Measurements from ENCODE around the gene SIGLEC14.

DNA sequence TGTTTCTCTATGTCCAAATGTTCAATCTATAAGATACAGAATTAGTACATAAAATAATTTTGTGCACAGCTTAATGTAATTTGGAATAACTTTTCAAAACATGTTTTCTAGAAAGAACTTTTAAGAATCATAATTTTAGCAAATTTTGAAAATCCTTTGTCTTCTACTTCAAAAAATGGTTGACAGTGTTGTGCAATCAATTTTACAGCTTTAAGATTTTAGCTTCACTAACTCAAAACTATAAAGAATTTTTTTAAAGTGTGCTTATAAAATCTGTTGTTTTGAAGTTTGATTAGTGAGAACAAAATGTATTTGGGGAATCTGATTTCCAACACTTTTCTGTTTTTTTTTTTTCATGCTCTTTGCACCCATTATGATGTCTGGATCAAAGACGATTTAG is 33.8 kb upstream of the SIGLEC14 start:
- TF ChIP-seq, protein P1, sequence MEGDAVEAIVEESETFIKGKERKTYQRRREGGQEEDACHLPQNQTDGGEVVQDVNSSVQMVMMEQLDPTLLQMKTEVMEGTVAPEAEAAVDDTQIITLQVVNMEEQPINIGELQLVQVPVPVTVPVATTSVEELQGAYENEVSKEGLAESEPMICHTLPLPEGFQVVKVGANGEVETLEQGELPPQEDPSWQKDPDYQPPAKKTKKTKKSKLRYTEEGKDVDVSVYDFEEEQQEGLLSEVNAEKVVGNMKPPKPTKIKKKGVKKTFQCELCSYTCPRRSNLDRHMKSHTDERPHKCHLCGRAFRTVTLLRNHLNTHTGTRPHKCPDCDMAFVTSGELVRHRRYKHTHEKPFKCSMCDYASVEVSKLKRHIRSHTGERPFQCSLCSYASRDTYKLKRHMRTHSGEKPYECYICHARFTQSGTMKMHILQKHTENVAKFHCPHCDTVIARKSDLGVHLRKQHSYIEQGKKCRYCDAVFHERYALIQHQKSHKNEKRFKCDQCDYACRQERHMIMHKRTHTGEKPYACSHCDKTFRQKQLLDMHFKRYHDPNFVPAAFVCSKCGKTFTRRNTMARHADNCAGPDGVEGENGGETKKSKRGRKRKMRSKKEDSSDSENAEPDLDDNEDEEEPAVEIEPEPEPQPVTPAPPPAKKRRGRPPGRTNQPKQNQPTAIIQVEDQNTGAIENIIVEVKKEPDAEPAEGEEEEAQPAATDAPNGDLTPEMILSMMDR (IDR thresholded peaks at IDR 0.05), result no peak
- TF ChIP-seq POLR2A (IDR thresholded peaks at IDR 0.05), result no peak
